HCT116 (cell line): ENCODE measurements around the gene ZEB2. TPM values are rescaled to one million over a fixed set of nuclear protein-coding genes. Genes with fewer than 3 reads are reported as not detected.

Source experiments
- ATAC-seq: fragments of 200-7000 bp; cut with Tn5 transposase; 2 replicates; pipeline ENCODE4 v1.9.1; 2020; ENCODE audit warnings: mild to moderate bottlenecking, moderate library complexity
- BruUV-seq: library from RNA; stranded (reverse); fragments of 400-500 nt; replicated peaks from 2 replicates; lab custom pipeline; 2021; lab: Mats Ljungman, UMichigan
- CTCF ChIA-PET: fragments of 300-600 bp; sonication (Branson Sonifier 250); formaldehyde crosslinking; loops from one replicate; lab custom pipeline; 2021; ENCODE audit warnings: antibody characterized with exemption; lab: Charles Lee
- POLR2A ChIA-PET: fragments of 300-600, 350-600 bp; sonication (Branson Sonifier 250); formaldehyde crosslinking; loops from one replicate; lab custom pipeline; 2021; ENCODE audit warnings: antibody characterized with exemption; lab: Charles Lee
- RAD21 ChIA-PET, 2 experiments: fragments of 300-600 bp; sonication (Branson Sonifier 250); formaldehyde crosslinking; loops; one replicate each; lab custom pipeline; 2023; ENCODE audit warnings: low total read pairs in 2 of 2; ENCODE audit not compliant: uncharacterized antibody in 2 of 2, unreplicated experiment in 2 of 2, low non-redundant PET in 1 of 2; lab: Charles Lee
- DNase-seq: peaks from one replicate; pipeline ENCODE4 v3.0.0-alpha.2; 2010; ENCODE audit warnings: low read depth, low spot score
- H2AFZ ChIP-seq: fragments of 200-600 bp; shearing (Covaris generic), sonication (generic); 2 replicates; pipeline ENCODE4 v1.6.1; 2017; ENCODE audit warnings: low read depth, mixed run types, mixed read lengths, antibody characterized with exemption, low read length; ENCODE audit not compliant: poor library complexity, severe bottlenecking
- H3K27ac ChIP-seq: 2 replicates; pipeline ENCODE4 v1.5.1; 2012; ENCODE audit warnings: low read depth, low read length
- H3K27me3 ChIP-seq: fragments of 200-600 bp; sonication (generic); 2 replicates; pipeline ENCODE4 v1.6.1; 2016; ENCODE audit warnings: mixed run types, low read length, mixed read lengths; ENCODE audit not compliant: insufficient read depth
- H3K36me3 ChIP-seq, 2 experiments: fragments of 200-500 bp in 1 of 2; fragments of 200-600 bp in 1 of 2; sonication (Bioruptor generic) in 1 of 2; sonication (generic) in 1 of 2; 2 replicates each; pipeline versions ENCODE4 v1.5.1 to v1.6.1; 2014 to 2016; ENCODE audit warnings: low read length in 2 of 2, inconsistent platforms in 1 of 2, mixed read lengths in 1 of 2, mixed run types in 1 of 2; ENCODE audit not compliant: insufficient read depth in 2 of 2, control insufficient read depth in 1 of 2
- H3K4me1 ChIP-seq, 2 experiments: fragments of 200-600 bp in 1 of 2; sonication (generic) in 1 of 2; 2 replicates each; pipeline versions ENCODE4 v1.5.1 to v1.6.1; 2012 to 2017; ENCODE audit warnings: low read length in 2 of 2, inconsistent platforms in 1 of 2, mild to moderate bottlenecking in 1 of 2, mixed read lengths in 1 of 2, mixed run types in 1 of 2, moderate library complexity in 1 of 2; ENCODE audit not compliant: insufficient read depth in 2 of 2, control insufficient read depth in 1 of 2
- H3K4me2 ChIP-seq: fragments of 200-600 bp; sonication (generic); 2 replicates; pipeline ENCODE4 v1.6.1; 2017; ENCODE audit warnings: mixed run types, low read length, mixed read lengths
- H3K4me3 ChIP-seq, 2 experiments: fragments of 200-600 bp in 1 of 2; sonication (generic) in 1 of 2; replicated peaks in 1 of 2; 2 replicates each; pipeline ENCODE4 v1.5.1; 2011 to 2016; ENCODE audit warnings: low read length in 2 of 2, control low read depth in 1 of 2, low read depth in 1 of 2, mild to moderate bottlenecking in 1 of 2, mixed read lengths in 1 of 2, mixed run types in 1 of 2
- H3K79me2 ChIP-seq: fragments of 200-600 bp; sonication (generic); 2 replicates; pipeline ENCODE4 v1.6.1; 2017; ENCODE audit warnings: mild to moderate bottlenecking, mixed run types, low read length, moderate library complexity, mixed read lengths; ENCODE audit not compliant: insufficient read depth
- H3K9ac ChIP-seq: fragments of 200-600 bp; sonication (generic); 2 replicates; pipeline ENCODE4 v1.6.1; 2016; ENCODE audit warnings: low read length, mixed read lengths
- H3K9me2 ChIP-seq: fragments of 200-600 bp; sonication (generic), shearing (Covaris generic); 2 replicates; pipeline ENCODE4 v1.6.1; 2017; ENCODE audit warnings: mixed run types, mild to moderate bottlenecking, moderate library complexity; ENCODE audit not compliant: insufficient read depth
- H3K9me3 ChIP-seq, 2 experiments: fragments of 200-500 bp in 1 of 2; fragments of 200-600 bp in 1 of 2; sonication (Bioruptor generic) in 1 of 2; sonication (generic) in 1 of 2; 2 replicates each; pipeline ENCODE4 v1.6.1; 2014 to 2017; ENCODE audit warnings: low read length in 2 of 2, mixed read lengths in 2 of 2, inconsistent platforms in 1 of 2, low read depth in 1 of 2, mild to moderate bottlenecking in 1 of 2, mixed run types in 1 of 2, moderate library complexity in 1 of 2; ENCODE audit not compliant: control insufficient read depth in 1 of 2, insufficient read depth in 1 of 2
- H4K20me1 ChIP-seq: fragments of 200-600 bp; sonication (generic), shearing (Covaris generic); 2 replicates; pipeline ENCODE4 v1.6.1; 2017; ENCODE audit warnings: mixed run types, mild to moderate bottlenecking, moderate library complexity; ENCODE audit not compliant: insufficient read depth
- ATF3 ChIP-seq: IDR thresholded peaks from 2 replicates; pipeline ENCODE4 v1.6.1; 2012
- CBX3 ChIP-seq: IDR thresholded peaks from 2 replicates; pipeline ENCODE4 v1.6.1; 2012; ENCODE audit warnings: low read depth
- CEBPB ChIP-seq: IDR thresholded peaks from 2 replicates; pipeline ENCODE4 v1.6.1; 2012; ENCODE audit warnings: low read depth
- CTCF ChIP-seq, 3 experiments: fragments of 200-600 bp in 1 of 3; sonication (generic) in 1 of 3; IDR thresholded peaks in 2 of 3; conservative IDR thresholded peaks in 1 of 3; 2 replicates each; pipeline ENCODE4 v1.5.1; 2012 to 2017; ENCODE audit warnings: low read depth in 2 of 3, low read length in 2 of 3, antibody characterized with exemption in 1 of 3, borderline replicate concordance in 1 of 3, control low read depth in 1 of 3, mild to moderate bottlenecking in 1 of 3, mixed read lengths in 1 of 3, mixed run types in 1 of 3, moderate library complexity in 1 of 3; ENCODE audit not compliant: insufficient read depth in 1 of 3
- EGR1 ChIP-seq: IDR thresholded peaks from 2 replicates; pipeline ENCODE4 v1.6.1; 2012; ENCODE audit warnings: low read depth
- EZH2 ChIP-seq: fragments of 200-600 bp; sonication (generic); IDR thresholded peaks from 2 replicates; pipeline ENCODE4 v1.6.1; 2017; ENCODE audit warnings: antibody characterized with exemption, mixed run types
- EZH2phosphoT487 ChIP-seq: fragments of 200-600 bp; IDR thresholded peaks from 2 replicates; pipeline ENCODE4 v1.6.1; 2018; ENCODE audit warnings: antibody characterized with exemption, borderline replicate concordance
- FOSL1 ChIP-seq: IDR thresholded peaks from 2 replicates; pipeline ENCODE4 v1.6.1; 2012; ENCODE audit warnings: low read depth
- JUND ChIP-seq: IDR thresholded peaks from 2 replicates; pipeline ENCODE4 v1.6.1; 2012
- REST ChIP-seq: IDR thresholded peaks from 2 replicates; pipeline ENCODE4 v1.6.1; 2012; ENCODE audit warnings: low read depth
- SIN3A ChIP-seq: IDR thresholded peaks from 2 replicates; pipeline ENCODE4 v1.6.1; 2012; ENCODE audit warnings: low read depth
- SP1 ChIP-seq: IDR thresholded peaks from 2 replicates; pipeline ENCODE4 v1.6.1; 2012; ENCODE audit warnings: low read depth
- SRF ChIP-seq: IDR thresholded peaks from 2 replicates; pipeline ENCODE4 v1.6.1; 2012; ENCODE audit warnings: low read depth
- TCF7L2 ChIP-seq: IDR thresholded peaks from 2 replicates; pipeline ENCODE4 v1.7.0; 2011; ENCODE audit warnings: borderline replicate concordance, inconsistent platforms; ENCODE audit not compliant: insufficient read depth, insufficient read length; ENCODE audit errors: extremely low read depth
- YY1 ChIP-seq: IDR thresholded peaks from 2 replicates; pipeline ENCODE4 v1.6.1; 2011; ENCODE audit warnings: low read length, low read depth, moderate library complexity, mild to moderate bottlenecking; ENCODE audit not compliant: insufficient replicate concordance; ENCODE audit errors: extremely low read depth
- ZFX ChIP-seq: fragments of 450-650 bp; IDR thresholded peaks from 2 replicates; pipeline ENCODE4 v1.6.1; 2017
- ZNF274 ChIP-seq: fragments of 200-500 bp; sonication (Bioruptor generic); IDR thresholded peaks from 2 replicates; pipeline ENCODE4 v1.6.1; 2014; ENCODE audit warnings: mild to moderate bottlenecking, low read depth, low read length, inconsistent platforms
- intact Hi-C: fragments of 100-400 bp; cut with micrococcal nuclease; formaldehyde crosslinking; loops from 2 replicates; pipeline ENCODE4 v1.10.0; 2022
- total RNA-seq: library from RNA; stranded (reverse); gene quantifications from one replicate; pipeline ENCODE4 v1.2.1, GENCODE V29; 2021; ENCODE audit not compliant: unreplicated experiment
- TF ChIP-seq, protein P1 (sequence below): IDR thresholded peaks from 2 replicates; pipeline ENCODE4 v1.6.1; 2012

ZEB2 gene
- total RNA-seq, 1 experiment from 2014 or later = 0.81 TPM

DNA sequence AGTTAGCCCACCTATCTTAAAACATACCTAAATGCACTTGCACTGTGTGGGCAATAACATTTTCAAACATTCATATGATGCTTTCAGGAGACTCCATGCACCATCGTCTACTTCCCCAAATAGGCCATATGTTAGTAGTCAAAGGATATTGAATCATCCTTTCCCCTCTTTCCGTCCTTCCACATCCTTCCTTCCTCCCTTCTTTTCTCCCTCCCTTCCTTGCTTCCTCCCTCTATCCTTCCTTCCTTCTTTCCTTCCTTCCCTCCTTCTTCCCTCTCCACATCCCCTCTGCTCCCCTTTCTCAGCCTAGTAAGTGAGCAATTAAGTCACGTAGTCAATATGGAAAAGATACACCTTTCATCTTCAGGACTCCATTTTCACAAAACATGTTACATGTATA, 73.8 kb downstream of the ZEB2 start:
- Histone ChIP-seq H4K20me1 (no peaks in the 10 kb centered on the region), H3K9me3 (no peaks in the 10 kb centered on the region), H3K4me2 (no peak overlapping the region), H3K4me3 (no peak overlapping the region), H3K4me1 (no peaks in the 10 kb centered on the region), H3K79me2 (no peaks in the 10 kb centered on the region), H3K27me3 (no peaks in the 10 kb centered on the region), H3K9ac (no peak overlapping the region), H2AFZ (no peak overlapping the region), H3K27ac (no peak overlapping the region), H3K36me3 (no peaks in the 10 kb centered on the region), H3K9me2 (no peaks in the 10 kb centered on the region)
- ATAC-seq = no peak
- DNase-seq = no peak
- ChIA-PET RAD21 (no interaction called here), POLR2A (no interaction called here), CTCF (no interaction called here)
- intact Hi-C loops = no loop called here
- no peak for TF ChIP-seq EZH2phosphoT487
- no peak for TF ChIP-seq CTCF (IDR thresholded peaks at IDR 0.05 in 2 of 3, conservative IDR thresholded peaks at IDR 0.05 in 1 of 3; ENCODE audit: borderline replicate concordance in 1 of 3, insufficient read depth in 1 of 3, low read depth in 2 of 3, low read length in 2 of 3)
- no peak for TF ChIP-seq JUND
- no peak for TF ChIP-seq ZFX
- no peak for TF ChIP-seq CEBPB
- TF ChIP-seq CBX3 = no peak
- no TSS peak for BruUV-seq

DNA sequence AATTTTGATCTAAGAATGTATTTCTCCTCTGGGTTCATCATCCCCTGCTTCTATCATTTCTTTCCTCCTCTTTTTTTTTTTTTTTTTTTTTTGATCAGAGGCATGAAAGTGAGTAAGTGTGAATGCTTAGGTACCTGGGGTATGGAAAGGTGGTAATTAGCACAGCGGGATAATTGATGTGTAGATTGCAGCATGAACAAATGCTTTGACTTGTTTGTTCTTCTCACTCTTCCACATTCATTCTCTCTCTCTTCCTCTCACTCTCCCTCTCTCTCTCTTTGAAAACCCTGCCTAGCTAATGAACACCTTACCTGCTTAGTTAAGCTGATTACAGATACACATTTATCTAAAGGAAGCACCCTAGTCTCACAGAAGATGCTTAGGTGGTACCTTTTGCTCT, 74.7 kb downstream of the ZEB2 start:
- ChIA-PET RAD21 (no interaction called here), CTCF (no interaction called here), POLR2A (interaction anchor here (1.1 kb wide), 1 partner anchor 10 kb away, joined by 4 read pairs; no protein-coding TSS in a partner anchor)
- Histone ChIP-seq H3K9me3 (no peaks in the 10 kb centered on the region), H3K4me1 (no peaks in the 10 kb centered on the region), H4K20me1 (no peaks in the 10 kb centered on the region), H3K79me2 (no peaks in the 10 kb centered on the region), H3K36me3 (no peaks in the 10 kb centered on the region), H3K27me3 (no peaks in the 10 kb centered on the region), H2AFZ (no peak overlapping the region), H3K4me3 (no peak overlapping the region), H3K27ac (no peak overlapping the region), H3K9ac (no peak overlapping the region), H3K9me2 (no peaks in the 10 kb centered on the region), H3K4me2 (no peak overlapping the region)
- intact Hi-C loops = no loop called here
- DNase-seq (no peak), ATAC-seq (no peak)
- BruUV-seq = no TSS peak
- no peak for TF ChIP-seq YY1
- no peak for TF ChIP-seq EZH2
- TF ChIP-seq, protein P1, sequence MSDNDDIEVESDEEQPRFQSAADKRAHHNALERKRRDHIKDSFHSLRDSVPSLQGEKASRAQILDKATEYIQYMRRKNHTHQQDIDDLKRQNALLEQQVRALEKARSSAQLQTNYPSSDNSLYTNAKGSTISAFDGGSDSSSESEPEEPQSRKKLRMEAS = no peak
- TF ChIP-seq ZNF274 = no peak
- TF ChIP-seq REST = no peak
- no peak for TF ChIP-seq SRF
- no peak for TF ChIP-seq FOSL1
- no peak for TF ChIP-seq ATF3
- no peak for TF ChIP-seq SP1
- TF ChIP-seq EGR1 = no peak
- no peak for TF ChIP-seq SIN3A
- TF ChIP-seq CEBPB = no peak
- no peak for TF ChIP-seq TCF7L2
